ENCODE results near the gene NPIPA7.
"Not testable (repeated sequence)": the region's sequence is repeated elsewhere in the genome, so short reads cannot be mapped to it uniquely, and the experiment has no call there.

The NPIPA7 gene

GRCh38 chr16:16399685-16400084, 20.7 kb downstream of the NPIPA7 start:
- H3K9me3 Mint-ChIP-seq; DNase-seq; H3K27ac Mint-ChIP-seq; H3K4me1 Mint-ChIP-seq; ATAC-seq (replicated peaks); H3K36me3 Mint-ChIP-seq; H3K27me3 Mint-ChIP-seq; H3K4me3 Mint-ChIP-seq: not testable (repeated sequence)

- not testable (repeated sequence) for H3K4me3 Mint-ChIP-seq; H3K27ac Mint-ChIP-seq; H3K9me3 Mint-ChIP-seq; H3K27me3 Mint-ChIP-seq; H3K4me1 Mint-ChIP-seq; DNase-seq; H3K36me3 Mint-ChIP-seq; ATAC-seq (replicated peaks)
Observed at GRCh38 chr16:16402333-16402732, 23.4 kb downstream of the NPIPA7 start.

- not testable (repeated sequence) for H3K27ac Mint-ChIP-seq; DNase-seq; H3K27me3 Mint-ChIP-seq; H3K4me1 Mint-ChIP-seq; H3K4me3 Mint-ChIP-seq; H3K36me3 Mint-ChIP-seq; ATAC-seq (replicated peaks); H3K9me3 Mint-ChIP-seq
Observed at GRCh38 chr16:16404283-16404682, 25.3 kb downstream of the NPIPA7 start.

GRCh38 chr16:16405421-16405820, 26.5 kb downstream of the NPIPA7 start:
- not testable (repeated sequence) for H3K36me3 Mint-ChIP-seq; DNase-seq; H3K27me3 Mint-ChIP-seq; ATAC-seq (replicated peaks); H3K4me3 Mint-ChIP-seq; H3K9me3 Mint-ChIP-seq; H3K4me1 Mint-ChIP-seq; H3K27ac Mint-ChIP-seq

DNA sequence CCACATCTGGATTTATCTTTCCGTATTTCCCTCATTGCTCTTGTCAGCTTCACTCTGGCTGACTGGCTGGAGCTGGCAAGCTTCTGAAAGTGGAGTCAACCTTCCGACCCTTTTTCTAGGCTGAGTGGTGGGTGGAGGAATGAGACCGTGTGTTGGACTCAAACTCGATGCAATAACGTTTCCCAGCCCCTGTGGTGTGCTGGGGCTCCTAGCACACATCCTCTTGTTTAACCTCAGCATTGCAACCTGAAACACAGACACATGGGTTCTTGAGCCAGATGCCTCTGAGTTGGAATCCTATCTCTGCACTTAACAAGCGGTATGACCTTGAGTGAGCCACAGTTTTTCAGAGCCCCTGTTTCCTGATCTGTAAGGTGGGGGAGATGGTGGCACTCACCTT, 29.5 kb downstream of the NPIPA7 start:
- not testable (repeated sequence) for H3K27me3 Mint-ChIP-seq; ATAC-seq (replicated peaks); H3K9me3 Mint-ChIP-seq; H3K27ac Mint-ChIP-seq; H3K36me3 Mint-ChIP-seq; H3K4me1 Mint-ChIP-seq; DNase-seq; H3K4me3 Mint-ChIP-seq

DNA sequence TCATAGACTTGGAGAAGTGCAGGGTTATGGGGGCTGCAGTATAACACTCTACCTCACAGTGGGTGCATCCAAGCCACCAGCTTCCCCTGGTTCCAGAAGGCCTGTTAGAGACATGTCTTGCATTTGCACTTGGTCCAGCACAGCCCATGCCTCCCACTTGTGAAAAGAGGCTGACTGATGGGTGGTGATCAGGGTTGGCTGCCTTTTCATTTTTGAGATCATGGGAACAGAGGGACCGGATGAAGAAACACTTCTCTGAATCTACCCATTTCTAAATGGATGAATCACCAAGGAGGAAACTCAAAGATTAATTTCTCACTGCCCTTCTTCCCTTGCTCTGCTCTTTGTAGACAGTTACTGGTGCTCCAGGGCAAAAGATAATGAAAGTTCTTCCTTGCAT, 34.8 kb downstream of the NPIPA7 start:
- not testable (repeated sequence) for H3K4me1 Mint-ChIP-seq, H3K9me3 Mint-ChIP-seq, DNase-seq

GRCh38 chr16:16417071-16417470, 38.1 kb downstream of the NPIPA7 start:
- H3K4me3 Mint-ChIP-seq; ATAC-seq (replicated peaks): not testable (repeated sequence)

More for the DNA sequence above, 34.8 kb downstream of the NPIPA7 start:
- ATAC-seq (replicated peaks); H3K36me3 Mint-ChIP-seq; H3K27ac Mint-ChIP-seq; H3K27me3 Mint-ChIP-seq; H3K4me3 Mint-ChIP-seq: not testable (repeated sequence)

GRCh38 chr16:16417914-16418544, 39.1 kb downstream of the NPIPA7 start:
- not testable (repeated sequence) for H3K27ac Mint-ChIP-seq, H3K36me3 Mint-ChIP-seq

More at GRCh38 chr16:16417071-16417470, 38.1 kb downstream of the NPIPA7 start:
- H3K9me3 Mint-ChIP-seq, H3K27ac Mint-ChIP-seq, DNase-seq, H3K27me3 Mint-ChIP-seq, H3K4me1 Mint-ChIP-seq, H3K36me3 Mint-ChIP-seq: not testable (repeated sequence)

GRCh38 chr16:16420515-16420914, 41.6 kb downstream of the NPIPA7 start:
- not testable (repeated sequence) for ATAC-seq (replicated peaks); H3K4me3 Mint-ChIP-seq; H3K27ac Mint-ChIP-seq

More at GRCh38 chr16:16417914-16418544, 39.1 kb downstream of the NPIPA7 start:
- DNase-seq; H3K27me3 Mint-ChIP-seq; H3K4me1 Mint-ChIP-seq; H3K4me3 Mint-ChIP-seq; H3K9me3 Mint-ChIP-seq; ATAC-seq (replicated peaks): not testable (repeated sequence)

GRCh38 chr16:16425146-16425545, 46.2 kb downstream of the NPIPA7 start:
- not testable (repeated sequence) for H3K36me3 Mint-ChIP-seq; H3K9me3 Mint-ChIP-seq; H3K27ac Mint-ChIP-seq; DNase-seq; H3K4me3 Mint-ChIP-seq; ATAC-seq (replicated peaks); H3K4me1 Mint-ChIP-seq; H3K27me3 Mint-ChIP-seq

More at GRCh38 chr16:16420515-16420914, 41.6 kb downstream of the NPIPA7 start:
- not testable (repeated sequence) for H3K27me3 Mint-ChIP-seq, H3K36me3 Mint-ChIP-seq, H3K4me1 Mint-ChIP-seq, H3K9me3 Mint-ChIP-seq, DNase-seq

DNA sequence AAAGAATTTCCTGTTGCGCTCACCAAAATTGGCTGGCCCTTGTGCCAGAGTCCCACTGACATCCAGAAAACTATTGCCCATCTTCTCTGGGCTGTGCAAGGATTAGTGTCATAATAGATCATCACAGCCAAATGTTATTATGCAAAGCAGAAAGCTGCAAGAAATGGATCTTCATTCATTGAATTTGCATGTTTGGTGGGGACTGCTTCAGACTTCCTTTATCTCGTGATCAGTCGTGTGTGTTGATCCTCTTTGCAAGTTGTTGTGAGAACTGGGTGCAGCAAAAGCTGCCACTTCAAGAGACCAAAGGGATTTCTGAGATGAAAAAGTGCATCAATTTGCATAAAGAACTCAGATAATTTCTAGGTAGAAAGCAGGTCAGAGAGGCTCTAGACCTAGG, 52.2 kb downstream of the NPIPA7 start:
- not testable (repeated sequence) for H3K9me3 Mint-ChIP-seq; H3K4me3 Mint-ChIP-seq; H3K4me1 Mint-ChIP-seq; H3K27me3 Mint-ChIP-seq; ATAC-seq (replicated peaks); H3K36me3 Mint-ChIP-seq; DNase-seq; H3K27ac Mint-ChIP-seq

- not testable (repeated sequence) for H3K36me3 Mint-ChIP-seq; ATAC-seq (replicated peaks); DNase-seq; H3K9me3 Mint-ChIP-seq; H3K27me3 Mint-ChIP-seq; H3K4me3 Mint-ChIP-seq; H3K4me1 Mint-ChIP-seq; H3K27ac Mint-ChIP-seq
Observed at GRCh38 chr16:16434711-16435110, 55.8 kb downstream of the NPIPA7 start.

- not testable (repeated sequence) for ATAC-seq (replicated peaks); H3K27ac Mint-ChIP-seq; H3K9me3 Mint-ChIP-seq; H3K4me3 Mint-ChIP-seq; H3K27me3 Mint-ChIP-seq; DNase-seq; H3K36me3 Mint-ChIP-seq; H3K4me1 Mint-ChIP-seq
Observed at GRCh38 chr16:16441401-16441800, 62.5 kb downstream of the NPIPA7 start.

All from stimulated activated naive B cell treated with anti-CD40 and anti-IgM and Interleukin-4, amounts not matched to agents 10 μg/mL and 1 μg/mL and 100 μg/mL, for 72 hours (primary cell).